Body of pancreas (tissue), 4 donors: ENCODE measurements around the gene TENM3. TPM values are rescaled to one million over a fixed set of nuclear protein-coding genes. Genes with fewer than 3 reads are reported as not detected.

Experiments used
- ATAC-seq: fragments of 150-250 bp; one replicate; pipeline ENCODE4 v1.9.1; 2016
- DNase-seq, 4 donors: peaks; one replicate each; pipeline ENCODE4 v3.0.0-alpha.2; 2019
- H3K27ac ChIP-seq, 4 donors: fragments of 200-600 bp; sonication (generic); 1 replicate in 3 of 4; 2 replicates in 1 of 4; pipeline versions ENCODE4 v1.5.1 to v1.6.1; 2016 to 2019; ENCODE audit warnings: mild to moderate bottlenecking in 1 of 4, mixed read lengths in 1 of 4, moderate library complexity in 1 of 4
- H3K27me3 ChIP-seq, 2 donors: fragments of 200-600 bp; sonication (generic); one replicate each; pipeline ENCODE4 v1.6.0; 2016; ENCODE audit warnings: mild to moderate bottlenecking in 1 of 2
- H3K36me3 ChIP-seq, 2 donors: fragments of 200-600 bp; sonication (generic); replicated peaks in 1 of 2; 2 replicates each; pipeline ENCODE4 v1.5.1; 2016; ENCODE audit warnings: low read depth in 2 of 2; ENCODE audit not compliant: insufficient read depth in 1 of 2
- H3K4me1 ChIP-seq: fragments of 200-600 bp; sonication (generic); one replicate; pipeline ENCODE4 v1.6.0; 2016
- H3K4me3 ChIP-seq, 2 donors: fragments of 200-600 bp; sonication (generic); 1 replicate in 1 of 2; 2 replicates in 1 of 2; pipeline ENCODE4 v1.5.1; 2016 to 2019
- H3K9me3 ChIP-seq, 3 donors: fragments of 200-600 bp; sonication (generic); 1 replicate in 2 of 3; 2 replicates in 1 of 3; pipeline ENCODE4 v1.5.1; 2016
- POLR2A ChIP-seq, 3 donors: fragments of 450-650 bp; IDR thresholded peaks; one replicate each; pipeline ENCODE4 v1.6.1; 2016; ENCODE audit warnings: antibody characterized with exemption in 3 of 3, mild to moderate bottlenecking in 2 of 3
- WGBS, 2 donors: methylation state at CpG; one replicate each; pipeline ENCODE4 v1.1.5; 2017; 5-methylcytosine and 5-hydroxymethylcytosine counted together
- intact Hi-C: fragments of 100-400 bp; cut with DNase I; formaldehyde crosslinking; loops from one replicate; pipeline ENCODE4 v1.15.1; 2023
- total RNA-seq, 2 donors: library from RNA; depleted of rRNA; stranded (reverse); fragments of >200 nt; gene quantifications; one replicate each; pipeline ENCODE4 v1.1.0, GENCODE V29; 2016
- TF ChIP-seq, protein P1 (sequence below), 7 experiments: fragments of 450-650 bp in 4 of 7; fragments of 200-600 bp in 3 of 7; sonication (generic) in 3 of 7; IDR thresholded peaks; one replicate each; pipeline ENCODE4 v1.5.1; 2016 to 2019; ENCODE audit warnings: antibody characterized with exemption in 7 of 7

The TENM3 gene
- total RNA-seq, 2 donors from 2014 or later, result 2.3 to 9.6 TPM

DNA sequence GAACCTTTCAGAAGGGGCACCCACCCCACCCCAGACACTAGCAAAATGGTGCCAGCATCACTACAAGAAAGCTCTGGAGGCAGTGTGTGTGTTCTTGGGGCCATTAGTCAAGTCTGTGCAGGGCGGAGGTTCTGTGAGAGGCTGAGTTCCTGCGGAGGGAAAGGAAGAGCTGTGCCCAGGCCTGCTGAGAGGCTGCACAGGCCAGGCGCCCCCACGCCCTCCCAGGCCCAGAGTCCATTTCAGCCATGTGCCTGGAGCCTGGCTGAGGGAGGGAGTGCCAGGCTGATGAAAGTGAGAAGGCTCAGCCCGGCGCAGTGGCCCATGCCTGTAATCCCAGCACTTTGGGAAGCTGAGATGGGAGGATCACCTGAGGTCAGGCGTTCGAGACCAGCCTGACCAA lies 584.0 kb downstream of the TENM3 start:
- no peaks in the 10 kb centered on the region for H3K9me3 ChIP-seq
- no peaks in the 10 kb centered on the region for H3K4me1 ChIP-seq
- intact Hi-C loops, result no loop called here
- ATAC-seq, result no peak
- H3K27ac ChIP-seq, result no peak overlapping the region
- no peak overlapping the region for H3K4me3 ChIP-seq
- WGBS, 2 donors, result 92 to 100% methylated on average over 2 to 8 of the region's 8 CpGs
- DNase-seq, result no peak
- TF ChIP-seq POLR2A (IDR thresholded peaks at IDR 0.05), result no peak
- TF ChIP-seq, protein P1, sequence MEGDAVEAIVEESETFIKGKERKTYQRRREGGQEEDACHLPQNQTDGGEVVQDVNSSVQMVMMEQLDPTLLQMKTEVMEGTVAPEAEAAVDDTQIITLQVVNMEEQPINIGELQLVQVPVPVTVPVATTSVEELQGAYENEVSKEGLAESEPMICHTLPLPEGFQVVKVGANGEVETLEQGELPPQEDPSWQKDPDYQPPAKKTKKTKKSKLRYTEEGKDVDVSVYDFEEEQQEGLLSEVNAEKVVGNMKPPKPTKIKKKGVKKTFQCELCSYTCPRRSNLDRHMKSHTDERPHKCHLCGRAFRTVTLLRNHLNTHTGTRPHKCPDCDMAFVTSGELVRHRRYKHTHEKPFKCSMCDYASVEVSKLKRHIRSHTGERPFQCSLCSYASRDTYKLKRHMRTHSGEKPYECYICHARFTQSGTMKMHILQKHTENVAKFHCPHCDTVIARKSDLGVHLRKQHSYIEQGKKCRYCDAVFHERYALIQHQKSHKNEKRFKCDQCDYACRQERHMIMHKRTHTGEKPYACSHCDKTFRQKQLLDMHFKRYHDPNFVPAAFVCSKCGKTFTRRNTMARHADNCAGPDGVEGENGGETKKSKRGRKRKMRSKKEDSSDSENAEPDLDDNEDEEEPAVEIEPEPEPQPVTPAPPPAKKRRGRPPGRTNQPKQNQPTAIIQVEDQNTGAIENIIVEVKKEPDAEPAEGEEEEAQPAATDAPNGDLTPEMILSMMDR (IDR thresholded peaks at IDR 0.05), result no peak
- H3K36me3 ChIP-seq, result no peaks in the 10 kb centered on the region
- H3K27me3 ChIP-seq, result no peaks in the 10 kb centered on the region

DNA sequence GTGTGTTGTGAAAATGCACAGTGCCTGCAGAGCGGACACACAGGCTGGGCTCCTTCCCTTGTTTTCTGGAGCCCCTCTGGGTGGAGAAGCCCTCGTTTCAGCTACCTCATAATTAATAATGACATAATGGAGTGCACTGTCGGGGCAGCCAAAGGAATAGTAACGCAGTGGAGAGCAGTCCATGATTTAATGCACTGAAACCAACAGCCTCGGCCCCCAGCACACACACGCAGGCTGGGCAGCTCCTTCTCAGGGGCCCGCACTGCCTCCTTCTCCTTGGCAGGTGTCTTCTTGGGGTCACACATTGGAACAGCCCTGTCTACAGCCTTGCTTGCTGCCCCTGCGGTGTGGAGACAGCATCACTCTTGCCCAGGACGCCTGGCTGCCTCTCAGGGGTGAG lies 584.8 kb downstream of the TENM3 start:
- TF ChIP-seq, protein P1 (IDR thresholded peaks at IDR 0.05), result no peak
- no peak for TF ChIP-seq POLR2A (IDR thresholded peaks at IDR 0.05)
- Histone ChIP-seq H3K9me3 (peaks cover 0 to 3% (median 0%) of the 10 kb centered on the region in 3 donors), H3K4me1 (no peaks in the 10 kb centered on the region), H3K36me3 (no peaks in the 10 kb centered on the region), H3K27ac (no peak overlapping the region), H3K27me3 (no peaks in the 10 kb centered on the region), H3K4me3 (no peak overlapping the region)
- intact Hi-C loops, result no loop called here
- 81 to 83% methylated on average over 7 to 9 of the region's 9 CpGs for WGBS, 2 donors
- no peak for DNase-seq
- no peak for ATAC-seq

DNA sequence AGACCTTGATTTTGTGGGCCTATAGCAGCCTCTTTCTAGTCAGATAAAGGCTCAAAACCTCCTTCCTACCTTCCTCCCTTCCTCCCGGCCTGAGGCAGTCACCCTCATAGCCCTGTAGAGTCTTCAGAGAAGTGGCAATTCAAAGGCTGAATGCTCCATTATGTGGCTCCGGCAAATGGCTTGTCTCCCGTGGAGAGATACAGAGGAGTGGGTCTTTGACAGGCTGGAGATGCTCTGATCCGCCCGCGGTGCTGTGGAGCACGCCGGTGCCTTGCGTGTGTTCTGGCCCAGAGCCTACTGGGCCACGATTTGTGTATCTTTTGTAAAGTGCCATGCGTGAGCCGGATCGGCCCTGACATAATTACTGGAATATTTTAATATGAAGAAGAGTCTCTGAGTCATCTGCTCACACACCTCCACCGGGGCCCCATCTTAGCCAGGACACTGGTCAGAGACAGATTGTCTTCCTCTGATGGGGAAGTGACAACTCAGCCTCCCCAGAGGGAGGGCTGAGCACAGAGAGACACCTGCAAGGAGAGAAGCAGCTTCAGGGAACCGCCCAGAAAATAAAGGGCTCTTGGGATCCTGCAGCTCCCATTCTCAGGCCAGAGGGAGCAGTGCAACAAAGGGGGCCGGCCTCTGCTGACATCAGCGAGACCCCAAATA lies 585.3 kb downstream of the TENM3 start:
- no peaks in the 10 kb centered on the region for H3K27me3 ChIP-seq
- H3K4me1 ChIP-seq, result no peaks in the 10 kb centered on the region
- WGBS, 2 donors, result 67% methylated on average over 12 to 17 of the region's 17 CpGs
- H3K4me3 ChIP-seq, result no peak overlapping the region
- no peaks in the 10 kb centered on the region for H3K36me3 ChIP-seq
- H3K9me3 ChIP-seq, result peaks cover 0 to 3% (median 0%) of the 10 kb centered on the region in 3 donors
- DNase-seq, result no peak
- no peak overlapping the region for H3K27ac ChIP-seq
- intact Hi-C loops, result no loop called here
- no peak for ATAC-seq
- TF ChIP-seq, protein P1 (IDR thresholded peaks at IDR 0.05), result no peak
- no peak for TF ChIP-seq POLR2A (IDR thresholded peaks at IDR 0.05)

DNA sequence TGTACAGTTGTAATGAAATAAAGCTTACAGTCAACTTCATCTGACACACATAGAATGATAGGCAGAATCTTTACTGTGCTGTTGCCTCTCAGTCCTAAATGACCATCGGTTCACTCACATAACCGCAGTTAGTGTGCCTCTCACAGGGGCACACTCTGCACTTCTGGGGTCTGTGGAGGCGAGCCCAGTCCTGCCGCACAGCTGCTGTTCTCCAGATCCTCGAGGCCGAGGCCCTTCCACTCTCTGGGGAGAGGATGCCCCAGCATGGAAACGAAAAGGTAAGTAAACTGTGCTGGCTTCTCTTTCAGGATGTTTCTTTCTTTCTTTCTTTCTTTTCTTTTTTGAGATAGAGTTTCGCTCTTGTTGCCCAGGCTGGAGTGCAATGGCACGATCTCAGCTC lies 586.0 kb downstream of the TENM3 start:
- Histone ChIP-seq H3K4me3 (no peak overlapping the region), H3K27me3 (no peaks in the 10 kb centered on the region), H3K36me3 (no peaks in the 10 kb centered on the region), H3K9me3 (peaks cover 0 to 3% (median 0%) of the 10 kb centered on the region in 3 donors), H3K27ac (no peak overlapping the region), H3K4me1 (no peaks in the 10 kb centered on the region)
- TF ChIP-seq POLR2A (IDR thresholded peaks at IDR 0.05), result no peak
- TF ChIP-seq, protein P1 (IDR thresholded peaks at IDR 0.05), result no peak
- DNase-seq, result no peak
- ATAC-seq, result no peak
- WGBS, 2 donors, result 83 to 87% methylated on average over 9 of the region's 9 CpGs
- intact Hi-C loops, result no loop called here

DNA sequence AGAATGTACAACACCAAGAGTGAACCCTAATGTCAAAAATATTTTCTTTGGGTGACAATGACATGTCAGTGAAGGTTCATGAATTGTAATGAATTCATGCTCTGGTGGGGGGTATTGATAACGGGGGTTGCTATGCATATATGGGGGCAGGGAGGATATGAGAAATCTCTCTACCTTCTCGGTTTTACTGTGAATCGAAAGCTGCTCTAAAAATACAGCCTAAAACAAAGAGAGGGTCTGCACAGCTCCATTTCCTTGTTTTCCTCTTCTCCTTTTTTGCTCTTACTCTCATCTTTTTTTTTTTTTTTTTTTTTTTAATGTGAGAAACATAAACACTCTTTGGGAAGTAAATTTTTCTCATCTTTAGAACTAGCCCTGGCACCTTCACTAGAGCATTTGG lies 588.2 kb downstream of the TENM3 start:
- no peak for TF ChIP-seq POLR2A (IDR thresholded peaks at IDR 0.05)
- TF ChIP-seq, protein P1 (IDR thresholded peaks at IDR 0.05), result no peak
- 58 to 79% methylated on average over 3 of the region's 3 CpGs for WGBS, 2 donors
- no peak overlapping the region for H3K4me3 ChIP-seq
- ATAC-seq (no peak), DNase-seq (no peak)
- no peaks in the 10 kb centered on the region for H3K36me3 ChIP-seq
- no peak overlapping the region for H3K27ac ChIP-seq
- peaks cover 0 to 3% (median 0%) of the 10 kb centered on the region in 3 donors for H3K9me3 ChIP-seq
- intact Hi-C loops, result no loop called here
- no peaks in the 10 kb centered on the region for H3K27me3 ChIP-seq
- H3K4me1 ChIP-seq, result no peaks in the 10 kb centered on the region
